CD4-positive, alpha-beta T cell treated with Interleukin-6 at 100 ng/mL for 8 hours (primary cell): Measurements from ENCODE around the gene CPT1B.
"Not testable (repeated sequence)": the region's sequence is repeated elsewhere in the genome, so short reads cannot be mapped to it uniquely, and the experiment has no call there.

Experiments
- DNase-seq: peaks from one replicate; pipeline ENCODE4 v3.0.0-alpha.2; 2020; ENCODE audit warnings: mixed read lengths, low spot score

CPT1B gene

GRCh38 chr22:50545522-50546325 is 32.5 kb downstream of the CPT1B start, which contains the start of gene KLHDC7B:
KLHDC7B (plus strand) TSS chr22:50545899; CDS start chr22:50546244, 345 bp downstream.
- DNase-seq: no peak

GRCh38 chr22:50544746-50545253 is 33.4 kb downstream of the CPT1B start:
- no peak for DNase-seq

- DNase-seq: peak; percentile 80
These were observed 34.0 kb downstream of the CPT1B start for GRCh38 chr22:50544078-50544745.

GRCh38 chr22:50542416-50542927 is 35.8 kb downstream of the CPT1B start:
- DNase-seq: no peak

- DNase-seq: not testable (repeated sequence)
These were observed 36.6 kb downstream of the CPT1B start for GRCh38 chr22:50541667-50542026.

- no peak for DNase-seq
These were observed 37.8 kb downstream of the CPT1B start for GRCh38 chr22:50540381-50540780.

GRCh38 chr22:50537765-50538164 is 40.5 kb downstream of the CPT1B start:
- DNase-seq: no peak

- DNase-seq: no peak
These were observed 42.0 kb downstream of the CPT1B start for GRCh38 chr22:50536226-50536625.

- DNase-seq: no peak
These were observed 43.1 kb downstream of the CPT1B start for GRCh38 chr22:50535113-50535512.

- not testable (repeated sequence) for DNase-seq
These were observed 44.1 kb downstream of the CPT1B start for GRCh38 chr22:50533856-50534711.

- DNase-seq: no peak
These were observed 45.1 kb downstream of the CPT1B start for GRCh38 chr22:50532824-50533796.

- DNase-seq: no peak
These were observed 46.1 kb downstream of the CPT1B start for GRCh38 chr22:50531962-50532674.

- DNase-seq: peak; percentile 58
These were observed 46.7 kb downstream of the CPT1B start for GRCh38 chr22:50531546-50531961.

- DNase-seq: peak; percentile 78
These were observed 47.2 kb downstream of the CPT1B start for GRCh38 chr22:50530877-50531545.

GRCh38 chr22:50530580-50530876 is 47.7 kb downstream of the CPT1B start:
- no peak for DNase-seq

- DNase-seq: peak; percentile 63
These were observed 48.2 kb downstream of the CPT1B start, which contains the start of gene TYMP for GRCh38 chr22:50529897-50530579. TYMP (minus strand) TSS chr22:50530012; CDS start chr22:50529709, 303 bp downstream.

- DNase-seq: no peak
These were observed 48.8 kb downstream of the CPT1B start for GRCh38 chr22:50529416-50529896.

- DNase-seq: no peak
These were observed 49.4 kb downstream of the CPT1B start for GRCh38 chr22:50528682-50529415.
